HCT116 (cell line): ENCODE measurements around the gene ID3. TPM values are rescaled to one million over a fixed set of nuclear protein-coding genes. Genes with fewer than 3 reads are reported as not detected.

ENCODE experiments used
- ATAC-seq: fragments of 200-7000 bp; cut with Tn5 transposase; 2 replicates; pipeline ENCODE4 v1.9.1; 2020; ENCODE audit warnings: mild to moderate bottlenecking, moderate library complexity
- Bru-seq: library from RNA; stranded (reverse); fragments of 400-500 nt; gene quantifications from one replicate; lab custom pipeline; 2021; lab: Mats Ljungman, UMichigan
- BruChase-seq, 2 experiments: library from RNA; stranded (reverse); fragments of 400-500 nt; gene quantifications; one replicate each; lab custom pipeline; 2021; lab: Mats Ljungman, UMichigan
- BruUV-seq: library from RNA; stranded (reverse); fragments of 400-500 nt; replicated peaks from 2 replicates; lab custom pipeline; 2021; lab: Mats Ljungman, UMichigan
- CTCF ChIA-PET: fragments of 300-600 bp; sonication (Branson Sonifier 250); formaldehyde crosslinking; loops from one replicate; lab custom pipeline; 2021; ENCODE audit warnings: antibody characterized with exemption; lab: Charles Lee
- POLR2A ChIA-PET: fragments of 300-600, 350-600 bp; sonication (Branson Sonifier 250); formaldehyde crosslinking; loops from one replicate; lab custom pipeline; 2021; ENCODE audit warnings: antibody characterized with exemption; lab: Charles Lee
- RAD21 ChIA-PET, 2 experiments: fragments of 300-600 bp; sonication (Branson Sonifier 250); formaldehyde crosslinking; loops; one replicate each; lab custom pipeline; 2023; ENCODE audit warnings: low total read pairs in 2 of 2; ENCODE audit not compliant: uncharacterized antibody in 2 of 2, unreplicated experiment in 2 of 2, low non-redundant PET in 1 of 2; lab: Charles Lee
- DNase-seq: peaks from one replicate; pipeline ENCODE4 v3.0.0-alpha.2; 2010; ENCODE audit warnings: low read depth, low spot score
- H2AFZ ChIP-seq: fragments of 200-600 bp; shearing (Covaris generic), sonication (generic); 2 replicates; pipeline ENCODE4 v1.6.1; 2017; ENCODE audit warnings: low read depth, mixed run types, mixed read lengths, antibody characterized with exemption, low read length; ENCODE audit not compliant: poor library complexity, severe bottlenecking
- H3K27ac ChIP-seq: 2 replicates; pipeline ENCODE4 v1.5.1; 2012; ENCODE audit warnings: low read depth, low read length
- H3K27me3 ChIP-seq: fragments of 200-600 bp; sonication (generic); 2 replicates; pipeline ENCODE4 v1.6.1; 2016; ENCODE audit warnings: mixed run types, low read length, mixed read lengths; ENCODE audit not compliant: insufficient read depth
- H3K36me3 ChIP-seq, 2 experiments: fragments of 200-500 bp in 1 of 2; fragments of 200-600 bp in 1 of 2; sonication (Bioruptor generic) in 1 of 2; sonication (generic) in 1 of 2; 2 replicates each; pipeline versions ENCODE4 v1.5.1 to v1.6.1; 2014 to 2016; ENCODE audit warnings: low read length in 2 of 2, inconsistent platforms in 1 of 2, mixed read lengths in 1 of 2, mixed run types in 1 of 2; ENCODE audit not compliant: insufficient read depth in 2 of 2, control insufficient read depth in 1 of 2
- H3K4me1 ChIP-seq, 2 experiments: fragments of 200-600 bp in 1 of 2; sonication (generic) in 1 of 2; 2 replicates each; pipeline versions ENCODE4 v1.5.1 to v1.6.1; 2012 to 2017; ENCODE audit warnings: low read length in 2 of 2, inconsistent platforms in 1 of 2, mild to moderate bottlenecking in 1 of 2, mixed read lengths in 1 of 2, mixed run types in 1 of 2, moderate library complexity in 1 of 2; ENCODE audit not compliant: insufficient read depth in 2 of 2, control insufficient read depth in 1 of 2
- H3K4me2 ChIP-seq: fragments of 200-600 bp; sonication (generic); 2 replicates; pipeline ENCODE4 v1.6.1; 2017; ENCODE audit warnings: mixed run types, low read length, mixed read lengths
- H3K4me3 ChIP-seq, 2 experiments: fragments of 200-600 bp in 1 of 2; sonication (generic) in 1 of 2; replicated peaks in 1 of 2; 2 replicates each; pipeline ENCODE4 v1.5.1; 2011 to 2016; ENCODE audit warnings: low read length in 2 of 2, control low read depth in 1 of 2, low read depth in 1 of 2, mild to moderate bottlenecking in 1 of 2, mixed read lengths in 1 of 2, mixed run types in 1 of 2
- H3K79me2 ChIP-seq: fragments of 200-600 bp; sonication (generic); 2 replicates; pipeline ENCODE4 v1.6.1; 2017; ENCODE audit warnings: mild to moderate bottlenecking, mixed run types, low read length, moderate library complexity, mixed read lengths; ENCODE audit not compliant: insufficient read depth
- H3K9ac ChIP-seq: fragments of 200-600 bp; sonication (generic); 2 replicates; pipeline ENCODE4 v1.6.1; 2016; ENCODE audit warnings: low read length, mixed read lengths
- H3K9me2 ChIP-seq: fragments of 200-600 bp; sonication (generic), shearing (Covaris generic); 2 replicates; pipeline ENCODE4 v1.6.1; 2017; ENCODE audit warnings: mixed run types, mild to moderate bottlenecking, moderate library complexity; ENCODE audit not compliant: insufficient read depth
- H3K9me3 ChIP-seq, 2 experiments: fragments of 200-500 bp in 1 of 2; fragments of 200-600 bp in 1 of 2; sonication (Bioruptor generic) in 1 of 2; sonication (generic) in 1 of 2; 2 replicates each; pipeline ENCODE4 v1.6.1; 2014 to 2017; ENCODE audit warnings: low read length in 2 of 2, mixed read lengths in 2 of 2, inconsistent platforms in 1 of 2, low read depth in 1 of 2, mild to moderate bottlenecking in 1 of 2, mixed run types in 1 of 2, moderate library complexity in 1 of 2; ENCODE audit not compliant: control insufficient read depth in 1 of 2, insufficient read depth in 1 of 2
- H4K20me1 ChIP-seq: fragments of 200-600 bp; sonication (generic), shearing (Covaris generic); 2 replicates; pipeline ENCODE4 v1.6.1; 2017; ENCODE audit warnings: mixed run types, mild to moderate bottlenecking, moderate library complexity; ENCODE audit not compliant: insufficient read depth
- ATF3 ChIP-seq: IDR thresholded peaks from 2 replicates; pipeline ENCODE4 v1.6.1; 2012
- CBX3 ChIP-seq: IDR thresholded peaks from 2 replicates; pipeline ENCODE4 v1.6.1; 2012; ENCODE audit warnings: low read depth
- EZH2phosphoT487 ChIP-seq: fragments of 200-600 bp; IDR thresholded peaks from 2 replicates; pipeline ENCODE4 v1.6.1; 2018; ENCODE audit warnings: antibody characterized with exemption, borderline replicate concordance
- JUND ChIP-seq: IDR thresholded peaks from 2 replicates; pipeline ENCODE4 v1.6.1; 2012
- POLR2A ChIP-seq: IDR thresholded peaks from 2 replicates; pipeline ENCODE4 v1.7.0; 2011; ENCODE audit warnings: borderline replicate concordance; ENCODE audit not compliant: insufficient read depth, insufficient read length; ENCODE audit errors: extremely low read depth
- POLR2AphosphoS5 ChIP-seq: IDR thresholded peaks from 2 replicates; pipeline ENCODE4 v1.6.1; 2011; ENCODE audit warnings: mild to moderate bottlenecking, low read depth, low read length, moderate library complexity
- YY1 ChIP-seq: IDR thresholded peaks from 2 replicates; pipeline ENCODE4 v1.6.1; 2011; ENCODE audit warnings: low read length, low read depth, moderate library complexity, mild to moderate bottlenecking; ENCODE audit not compliant: insufficient replicate concordance; ENCODE audit errors: extremely low read depth
- ZFX ChIP-seq: fragments of 450-650 bp; IDR thresholded peaks from 2 replicates; pipeline ENCODE4 v1.6.1; 2017
- ZNF274 ChIP-seq: fragments of 200-500 bp; sonication (Bioruptor generic); IDR thresholded peaks from 2 replicates; pipeline ENCODE4 v1.6.1; 2014; ENCODE audit warnings: mild to moderate bottlenecking, low read depth, low read length, inconsistent platforms
- intact Hi-C: fragments of 100-400 bp; cut with micrococcal nuclease; formaldehyde crosslinking; loops from 2 replicates; pipeline ENCODE4 v1.10.0; 2022
- long read RNA-seq: library from polyadenylated mRNA; unstranded; transcript quantifications from one replicate; pipeline ENCODE4 v2.0.0, GENCODE V29; 2021; ENCODE audit not compliant: unreplicated experiment
- polyA plus RNA-seq: library from polyadenylated mRNA; unstranded; fragments of >200 nt; gene quantifications from 2 replicates; pipeline ENCODE4 v1.2.1, GENCODE V29; 2012; ENCODE audit warnings: missing spikeins
- total RNA-seq: library from RNA; stranded (reverse); gene quantifications from one replicate; pipeline ENCODE4 v1.2.1, GENCODE V29; 2021; ENCODE audit not compliant: unreplicated experiment

Gene ID3
- total RNA-seq (183 TPM), Bru-seq, nascent RNA (percentile 98 among the genes with signal in this experiment), BruChase-seq, experiment 1, labeled RNA remaining after a 6-hour chase (percentile 73 among the genes with signal in this experiment), BruChase-seq, experiment 2, labeled RNA remaining after a 2-hour chase (percentile 98 among the genes with signal in this experiment)
- polyA plus RNA-seq, result 116 and 167 TPM in 2 replicates
- long read RNA-seq, transcript ID3-203 (2 exons, 892 nt), result minor isoform, 8 of 291 reads
- long read RNA-seq, transcript ID3-201 (3 exons, 1,251 nt), result major isoform, 251 of 291 reads
- long read RNA-seq, partial matches to known transcripts, result 0 of 291 reads
- long read RNA-seq, other reads (novel, unspliced or antisense), result 31 of 291 reads

GRCh38 chr1:23559136-23559984 is at the start of gene ID3:
TSS of gene ID3 (minus strand) at chr1:23559501. CDS start at chr1:23559426, 75 bp downstream.
- DNase-seq (peak; percentile 86), ATAC-seq (peak; percentile 58)
- RAD21 ChIA-PET, result no interaction called here
- H3K9me2 ChIP-seq, result no peaks in the 10 kb centered on the region
- TF ChIP-seq YY1, result peak; percentile 73
- TF ChIP-seq POLR2A, result peak; percentile 99
- no peak for TF ChIP-seq ATF3
- no peak for TF ChIP-seq EZH2phosphoT487
- peak; percentile 99 for TF ChIP-seq POLR2AphosphoS5
- no peak for TF ChIP-seq JUND
- TF ChIP-seq CBX3, result no peak
- TF ChIP-seq ZNF274, result no peak
- TF ChIP-seq ZFX, result no peak
- peaks cover 0 to 2% of the 10 kb centered on the region in 2 experiments; a peak in 1 of 4 replicates for H3K36me3 ChIP-seq
- peaks cover 69 to 90% of the 10 kb centered on the region in 2 experiments for H3K4me1 ChIP-seq
- intact Hi-C loops, result no loop called here
- H2AFZ ChIP-seq, result no peak within 1 kb of the TSS
- no peaks in the 10 kb centered on the region for H3K27me3 ChIP-seq
- H4K20me1 ChIP-seq, result no peaks in the 10 kb centered on the region; the same call in 1 of the 2 replicates
- H3K79me2 ChIP-seq, result peaks cover 22% of the 10 kb centered on the region
- no peaks in the 10 kb centered on the region for H3K9me3 ChIP-seq
- TSS peak; percentile 86 for BruUV-seq
- POLR2A ChIA-PET, result interaction anchor here (0.6 to 2.8 kb wide), 12 partner anchors 10 to 1597 kb away, joined by 3 to 15 read pairs (median 4); partner anchors contain the start of gene RPL11
- peak within 1 kb of the TSS; percentile 89 for H3K27ac ChIP-seq
- H3K4me3 ChIP-seq, result peak within 1 kb of the TSS; percentile 79 to 95
- H3K9ac ChIP-seq, result peak within 1 kb of the TSS; percentile 94
- H3K4me2 ChIP-seq, result peak within 1 kb of the TSS; percentile 85
- CTCF ChIA-PET, result interaction anchor here (0.8 to 5.3 kb wide), 6 partner anchors 19 to 357 kb away, joined by 3 to 34 read pairs (median 4); no protein-coding TSS in a partner anchor
